ENCODE data around the gene SLC30A3.

The SLC30A3 gene

GRCh38 chr2:27225526-27225925 lies 37.3 kb downstream of the SLC30A3 start:
- H2BK5ac ChIP-seq (ENCODE audit: low read length), result no peak overlapping the region
- DNase-seq (ENCODE audit: low spot score), result no peak

GRCh38 chr2:27223416-27223815 lies 39.4 kb downstream of the SLC30A3 start:
- WGBS, 2 donors (ENCODE audit: extremely low coverage in 2 of 2, insufficient read length in 2 of 2, insufficient replicate concordance in 1 of 2), result no CpG with 5 or more reads among the region's 6 CpGs
- Histone ChIP-seq H3K36me3 (replicated peaks in 1 of 2; ENCODE audit: control insufficient read depth in 2 of 2, insufficient read depth in 2 of 2, low read length in 2 of 2) (peaks cover 59 to 97% of the 10 kb centered on the region in 2 donors), H3K23ac (ENCODE audit: low read depth, low read length, poor library complexity) (no peak overlapping the region), H3K4ac (ENCODE audit: low read length) (no peak overlapping the region), H2BK15ac (ENCODE audit: low read length) (no peak overlapping the region), H4K8ac (ENCODE audit: low read depth, low read length) (no peak overlapping the region), H3K4me2 (ENCODE audit: insufficient read depth, low read length, poor library complexity, severe bottlenecking) (no peak overlapping the region), H2AK5ac (ENCODE audit: low read depth, low read length) (no peak overlapping the region), H3K9ac (ENCODE audit: low read depth, low read length, poor library complexity) (no peak overlapping the region), H3K4me3 (ENCODE audit: low read length in 2 of 2) (no peak overlapping the region), H3K79me1 (ENCODE audit: low read depth, low read length) (peaks cover 3% of the 10 kb centered on the region), H3K27me3 (ENCODE audit: control insufficient read depth in 3 of 3, insufficient read depth in 3 of 3, low read depth in 1 of 3, low read length in 3 of 3) (no peaks in the 10 kb centered on the region), H4K91ac (ENCODE audit: low read depth, low read length, poor library complexity) (no peak overlapping the region), H2BK5ac (ENCODE audit: low read length) (no peak overlapping the region), H3K14ac (ENCODE audit: low read length) (no peak overlapping the region), H2BK120ac (ENCODE audit: low read depth, low read length) (no peak overlapping the region), H3K9me3 (replicated peaks in 1 of 2; ENCODE audit: control insufficient read depth in 2 of 2, insufficient read depth in 1 of 2, low read depth in 1 of 2, low read length in 2 of 2) (peaks cover 0 to 2% of the 10 kb centered on the region in 2 donors), H3K27ac (replicated peaks; ENCODE audit: low read length) (no peak overlapping the region), H2BK12ac (ENCODE audit: low read length) (no peak overlapping the region), H3K4me1 (ENCODE audit: control insufficient read depth in 2 of 2, insufficient read depth in 1 of 2, low read depth in 1 of 2, low read length in 2 of 2) (peaks cover 0 to under 1% of the 10 kb centered on the region in 2 donors), H2AFZ (ENCODE audit: low read length) (no peak overlapping the region), H3K18ac (ENCODE audit: low read length) (no peak overlapping the region)
- DNase-seq (ENCODE audit: low spot score), result no peak

More at GRCh38 chr2:27225526-27225925, 37.3 kb downstream of the SLC30A3 start:
- Histone ChIP-seq H3K4me3 (ENCODE audit: low read length in 2 of 2) (no peak overlapping the region), H3K9me3 (replicated peaks in 1 of 2; ENCODE audit: control insufficient read depth in 2 of 2, insufficient read depth in 1 of 2, low read depth in 1 of 2, low read length in 2 of 2) (peaks cover 0 to 2% of the 10 kb centered on the region in 2 donors), H4K8ac (ENCODE audit: low read depth, low read length) (no peak overlapping the region), H3K79me1 (ENCODE audit: low read depth, low read length) (peaks cover 3% of the 10 kb centered on the region), H4K91ac (ENCODE audit: low read depth, low read length, poor library complexity) (no peak overlapping the region), H3K18ac (ENCODE audit: low read length) (no peak overlapping the region), H3K9ac (ENCODE audit: low read depth, low read length, poor library complexity) (no peak overlapping the region), H2BK120ac (ENCODE audit: low read depth, low read length) (no peak overlapping the region), H3K14ac (ENCODE audit: low read length) (no peak overlapping the region), H2AFZ (ENCODE audit: low read length) (no peak overlapping the region), H3K4me2 (ENCODE audit: insufficient read depth, low read length, poor library complexity, severe bottlenecking) (no peak overlapping the region), H3K23ac (ENCODE audit: low read depth, low read length, poor library complexity) (no peak overlapping the region), H3K36me3 (replicated peaks in 1 of 2; ENCODE audit: control insufficient read depth in 2 of 2, insufficient read depth in 2 of 2, low read length in 2 of 2) (peaks cover 55 to 96% of the 10 kb centered on the region in 2 donors), H3K27me3 (ENCODE audit: control insufficient read depth in 3 of 3, insufficient read depth in 3 of 3, low read depth in 1 of 3, low read length in 3 of 3) (no peaks in the 10 kb centered on the region), H3K4ac (ENCODE audit: low read length) (no peak overlapping the region), H3K27ac (replicated peaks; ENCODE audit: low read length) (no peak overlapping the region), H2BK12ac (ENCODE audit: low read length) (no peak overlapping the region), H3K4me1 (ENCODE audit: control insufficient read depth in 2 of 2, insufficient read depth in 1 of 2, low read depth in 1 of 2, low read length in 2 of 2) (no peaks in the 10 kb centered on the region), H2AK5ac (ENCODE audit: low read depth, low read length) (no peak overlapping the region), H2BK15ac (ENCODE audit: low read length) (no peak overlapping the region)
- WGBS, 2 donors (ENCODE audit: extremely low coverage in 2 of 2, insufficient read length in 2 of 2, insufficient replicate concordance in 1 of 2), result no CpG with 5 or more reads among the region's 9 CpGs

- Histone ChIP-seq H3K79me1 (ENCODE audit: low read depth, low read length) (peaks cover 3% of the 10 kb centered on the region), H3K4me2 (ENCODE audit: insufficient read depth, low read length, poor library complexity, severe bottlenecking) (no peak overlapping the region), H3K9me3 (replicated peaks in 1 of 2; ENCODE audit: control insufficient read depth in 2 of 2, insufficient read depth in 1 of 2, low read depth in 1 of 2, low read length in 2 of 2) (peaks cover 0 to 2% of the 10 kb centered on the region in 2 donors), H2BK15ac (ENCODE audit: low read length) (no peak overlapping the region), H4K91ac (ENCODE audit: low read depth, low read length, poor library complexity) (no peak overlapping the region), H3K4me1 (ENCODE audit: control insufficient read depth in 2 of 2, insufficient read depth in 1 of 2, low read depth in 1 of 2, low read length in 2 of 2) (peaks cover 0 to 6% of the 10 kb centered on the region in 2 donors), H2BK5ac (ENCODE audit: low read length) (no peak overlapping the region), H4K8ac (ENCODE audit: low read depth, low read length) (no peak overlapping the region), H3K27ac (replicated peaks; ENCODE audit: low read length) (no peak overlapping the region), H3K36me3 (replicated peaks in 1 of 2; ENCODE audit: control insufficient read depth in 2 of 2, insufficient read depth in 2 of 2, low read length in 2 of 2) (peaks cover 59 to 95% of the 10 kb centered on the region in 2 donors), H3K4ac (ENCODE audit: low read length) (no peak overlapping the region), H3K18ac (ENCODE audit: low read length) (no peak overlapping the region), H3K23ac (ENCODE audit: low read depth, low read length, poor library complexity) (no peak overlapping the region), H3K4me3 (ENCODE audit: low read length in 2 of 2) (no peak overlapping the region), H3K14ac (ENCODE audit: low read length) (no peak overlapping the region), H3K27me3 (ENCODE audit: control insufficient read depth in 3 of 3, insufficient read depth in 3 of 3, low read depth in 1 of 3, low read length in 3 of 3) (no peaks in the 10 kb centered on the region), H3K9ac (ENCODE audit: low read depth, low read length, poor library complexity) (no peak overlapping the region), H2BK12ac (ENCODE audit: low read length) (no peak overlapping the region), H2AFZ (ENCODE audit: low read length) (no peak overlapping the region), H2AK5ac (ENCODE audit: low read depth, low read length) (no peak overlapping the region), H2BK120ac (ENCODE audit: low read depth, low read length) (no peak overlapping the region)
- DNase-seq (ENCODE audit: low spot score), result no peak
- WGBS, 2 donors (ENCODE audit: extremely low coverage in 2 of 2, insufficient read length in 2 of 2, insufficient replicate concordance in 1 of 2), result no CpG with 5 or more reads among the region's 5 CpGs
Observed at GRCh38 chr2:27222407-27222806, 40.4 kb downstream of the SLC30A3 start.

- Histone ChIP-seq H2BK120ac (ENCODE audit: low read depth, low read length) (no peak overlapping the region), H3K4me1 (ENCODE audit: control insufficient read depth in 2 of 2, insufficient read depth in 1 of 2, low read depth in 1 of 2, low read length in 2 of 2) (peaks cover 3 to 6% of the 10 kb centered on the region in 2 donors), H3K9me3 (replicated peaks in 1 of 2; ENCODE audit: control insufficient read depth in 2 of 2, insufficient read depth in 1 of 2, low read depth in 1 of 2, low read length in 2 of 2) (peaks cover 0 to 2% of the 10 kb centered on the region in 2 donors), H3K36me3 (replicated peaks in 1 of 2; ENCODE audit: control insufficient read depth in 2 of 2, insufficient read depth in 2 of 2, low read length in 2 of 2) (peaks cover 50 to 92% of the 10 kb centered on the region in 2 donors), H2BK15ac (ENCODE audit: low read length) (no peak overlapping the region), H3K27ac (replicated peaks; ENCODE audit: low read length) (no peak overlapping the region), H3K4ac (ENCODE audit: low read length) (no peak overlapping the region), H3K14ac (ENCODE audit: low read length) (no peak overlapping the region), H2BK12ac (ENCODE audit: low read length) (no peak overlapping the region), H4K8ac (ENCODE audit: low read depth, low read length) (no peak overlapping the region), H3K79me1 (ENCODE audit: low read depth, low read length) (peaks cover 3% of the 10 kb centered on the region), H3K23ac (ENCODE audit: low read depth, low read length, poor library complexity) (no peak overlapping the region), H3K9ac (ENCODE audit: low read depth, low read length, poor library complexity) (no peak overlapping the region), H2BK5ac (ENCODE audit: low read length) (no peak overlapping the region), H3K27me3 (ENCODE audit: control insufficient read depth in 3 of 3, insufficient read depth in 3 of 3, low read depth in 1 of 3, low read length in 3 of 3) (no peaks in the 10 kb centered on the region), H3K18ac (ENCODE audit: low read length) (no peak overlapping the region), H2AFZ (ENCODE audit: low read length) (no peak overlapping the region), H2AK5ac (ENCODE audit: low read depth, low read length) (no peak overlapping the region), H3K4me2 (ENCODE audit: insufficient read depth, low read length, poor library complexity, severe bottlenecking) (no peak overlapping the region), H3K4me3 (ENCODE audit: low read length in 2 of 2) (peak overlapping the region in 1 of 2 donors; percentile 1), H4K91ac (ENCODE audit: low read depth, low read length, poor library complexity) (no peak overlapping the region)
- no CpG with 5 or more reads among the region's 3 CpGs for WGBS, 2 donors (ENCODE audit: extremely low coverage in 2 of 2, insufficient read length in 2 of 2, insufficient replicate concordance in 1 of 2)
- no peak for DNase-seq (ENCODE audit: low spot score)
Observed at GRCh38 chr2:27221166-27221565, 41.7 kb downstream of the SLC30A3 start.

Measured in neuronal stem cell (in vitro differentiated cells).